ENCODE results near the gene MFRP. TPM values are rescaled to one million over a fixed set of nuclear protein-coding genes. Genes with fewer than 3 reads are reported as not detected.
A peak's percentile ranks its signal among the peaks of the same experiment; 100 is the strongest.

The MFRP gene
- total RNA-seq, 1 experiment from 2014 or later = not detected

DNA sequence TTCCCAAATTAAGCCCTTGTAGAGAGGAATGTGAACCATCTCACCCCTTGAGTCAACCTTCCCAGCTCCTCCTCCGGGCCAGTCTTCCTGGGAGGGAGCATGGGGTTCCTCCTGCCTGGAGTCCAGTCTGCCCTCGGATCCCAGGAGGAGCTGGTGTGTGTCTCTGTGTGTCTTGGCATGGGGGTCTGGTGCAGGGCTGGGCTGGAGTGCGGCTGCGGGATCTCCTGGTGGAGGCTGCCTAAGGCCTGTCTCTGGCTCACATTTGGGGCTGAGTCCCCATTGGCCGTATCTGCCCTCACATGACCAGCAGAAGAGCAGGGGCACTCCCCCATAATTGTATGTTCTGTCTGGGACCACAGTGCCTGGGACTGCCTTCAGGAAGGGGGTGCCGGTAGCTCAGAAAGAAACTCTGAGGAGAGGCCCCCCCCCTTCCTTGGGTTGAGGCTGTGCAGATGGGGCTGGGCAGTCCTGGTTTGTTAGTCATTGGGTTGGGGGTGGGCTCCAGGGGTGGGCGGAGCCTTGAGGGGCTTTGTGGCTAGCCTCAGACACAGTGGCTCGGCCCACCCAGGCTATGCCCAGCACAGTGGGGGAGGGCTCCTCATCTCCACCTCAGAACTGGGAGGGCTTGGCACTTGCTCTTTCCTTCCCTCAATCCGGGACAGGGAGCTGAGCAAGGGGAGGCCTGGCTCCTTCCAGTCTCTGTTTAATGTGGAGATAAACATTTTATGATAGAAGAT, 8.8 kb downstream of the MFRP start:
- TF ChIP-seq, protein P1, sequence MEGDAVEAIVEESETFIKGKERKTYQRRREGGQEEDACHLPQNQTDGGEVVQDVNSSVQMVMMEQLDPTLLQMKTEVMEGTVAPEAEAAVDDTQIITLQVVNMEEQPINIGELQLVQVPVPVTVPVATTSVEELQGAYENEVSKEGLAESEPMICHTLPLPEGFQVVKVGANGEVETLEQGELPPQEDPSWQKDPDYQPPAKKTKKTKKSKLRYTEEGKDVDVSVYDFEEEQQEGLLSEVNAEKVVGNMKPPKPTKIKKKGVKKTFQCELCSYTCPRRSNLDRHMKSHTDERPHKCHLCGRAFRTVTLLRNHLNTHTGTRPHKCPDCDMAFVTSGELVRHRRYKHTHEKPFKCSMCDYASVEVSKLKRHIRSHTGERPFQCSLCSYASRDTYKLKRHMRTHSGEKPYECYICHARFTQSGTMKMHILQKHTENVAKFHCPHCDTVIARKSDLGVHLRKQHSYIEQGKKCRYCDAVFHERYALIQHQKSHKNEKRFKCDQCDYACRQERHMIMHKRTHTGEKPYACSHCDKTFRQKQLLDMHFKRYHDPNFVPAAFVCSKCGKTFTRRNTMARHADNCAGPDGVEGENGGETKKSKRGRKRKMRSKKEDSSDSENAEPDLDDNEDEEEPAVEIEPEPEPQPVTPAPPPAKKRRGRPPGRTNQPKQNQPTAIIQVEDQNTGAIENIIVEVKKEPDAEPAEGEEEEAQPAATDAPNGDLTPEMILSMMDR (IDR thresholded peaks at IDR 0.05; ENCODE audit: unreplicated experiment) = no peak
- intact Hi-C loops (cut with micrococcal nuclease; ENCODE audit: unreplicated experiment) = no loop called here
- Mint-ChIP-seq H3K36me3 (ENCODE audit: insufficient read depth, unreplicated experiment) (peaks cover 40% of the 10 kb centered on the region), H3K27ac (ENCODE audit: unreplicated experiment) (no peak overlapping the region), H3K4me1 (ENCODE audit: low read depth, unreplicated experiment) (peaks cover 8% of the 10 kb centered on the region), H3K4me3 (ENCODE audit: low read depth, unreplicated experiment) (no peak overlapping the region), H3K27me3 (ENCODE audit: unreplicated experiment) (peaks cover 22% of the 10 kb centered on the region), H3K9me3 (ENCODE audit: low read depth, unreplicated experiment) (no peaks in the 10 kb centered on the region)
- BruUV-seq (replicated peaks) = no TSS peak
- no peak for DNase-seq
- CTCF ChIA-PET = interaction anchor here (0.6 to 2.7 kb wide), 16 partner anchors 10 to 238 kb away, joined by 3 to 14 read pairs (median 4); partner anchors contain the start of gene USP2

DNA sequence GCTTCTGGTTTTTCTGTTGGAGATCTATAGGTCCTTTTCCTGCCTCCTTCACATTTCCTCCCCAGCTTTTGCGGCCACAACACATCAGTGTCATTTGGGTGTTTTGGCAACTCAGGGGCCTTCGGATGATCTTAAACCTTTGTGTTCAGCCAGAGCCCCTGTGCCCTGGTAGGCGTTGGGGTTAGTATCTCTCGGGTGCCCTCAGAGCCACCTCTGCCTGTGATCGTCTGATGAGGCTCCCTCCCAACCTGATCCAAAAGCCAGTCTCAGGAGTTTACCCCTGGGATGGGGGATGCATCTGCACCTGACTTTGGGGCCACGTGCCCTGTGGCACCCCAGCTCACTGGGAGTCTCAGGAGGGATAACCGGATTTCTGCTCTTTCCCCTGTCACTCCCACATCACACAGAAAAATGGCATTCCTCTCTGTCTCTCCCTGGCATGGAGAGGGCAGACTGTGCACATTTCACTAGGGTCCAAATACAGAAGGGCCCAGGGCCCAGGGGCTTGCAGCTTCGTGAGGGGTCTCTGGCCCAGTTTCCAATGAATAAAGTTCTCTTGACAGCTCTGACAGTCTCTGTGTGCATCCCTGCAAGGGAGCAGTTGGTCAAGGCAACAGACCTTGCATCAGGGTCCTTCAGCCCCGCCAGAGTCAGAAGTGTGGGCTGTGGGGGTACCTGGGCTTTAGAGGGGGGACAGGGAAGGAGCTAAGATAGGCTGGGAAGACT, 9.6 kb downstream of the MFRP start:
- BruUV-seq (replicated peaks) = no TSS peak

DNA sequence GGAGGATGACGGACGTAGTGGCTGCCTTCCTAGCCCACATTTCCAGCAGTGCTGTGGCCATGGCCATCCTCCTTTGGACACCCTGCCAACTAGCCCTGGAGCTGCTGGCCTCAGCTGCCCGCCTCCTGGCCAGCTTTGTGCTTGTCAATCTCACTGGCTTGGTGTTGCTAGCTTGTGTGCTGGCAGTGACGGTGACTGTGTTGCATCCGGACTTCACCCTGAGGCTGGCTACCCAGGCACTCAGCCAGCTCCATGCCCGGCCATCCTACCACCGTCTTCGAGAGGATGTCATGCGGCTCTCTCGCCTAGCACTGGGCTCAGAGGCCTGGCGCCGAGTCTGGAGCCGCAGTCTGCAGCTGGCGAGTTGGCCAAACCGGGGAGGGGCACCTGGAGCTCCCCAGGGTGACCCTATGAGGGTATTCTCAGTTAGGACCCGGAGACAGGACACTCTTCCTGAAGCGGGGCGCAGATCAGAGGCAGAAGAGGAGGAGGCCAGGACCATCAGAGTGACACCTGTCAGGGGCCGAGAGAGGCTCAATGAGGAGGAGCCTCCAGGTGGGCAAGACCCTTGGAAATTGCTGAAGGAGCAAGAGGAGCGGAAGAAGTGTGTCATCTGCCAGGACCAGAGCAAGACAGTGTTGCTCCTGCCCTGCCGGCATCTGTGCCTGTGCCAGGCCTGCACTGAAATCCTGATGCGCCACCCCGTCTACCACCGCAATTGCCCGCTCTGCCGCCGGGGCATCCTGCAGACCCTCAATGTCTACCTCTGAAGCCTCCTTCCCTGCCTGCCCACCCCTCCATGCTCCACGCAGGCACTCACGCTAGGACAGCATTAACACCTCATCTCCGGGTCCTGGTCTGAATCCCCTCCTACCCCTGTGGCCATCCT, 10.6 kb downstream of the MFRP start:
- CTCF ChIA-PET = no interaction called here
- peaks cover 3% of the 10 kb centered on the region for H3K4me1 Mint-ChIP-seq (ENCODE audit: low read depth, unreplicated experiment)
- H3K9me3 Mint-ChIP-seq (ENCODE audit: low read depth, unreplicated experiment) = no peaks in the 10 kb centered on the region
- H3K27ac Mint-ChIP-seq (ENCODE audit: unreplicated experiment) = peak overlapping the region; percentile 60
- peaks cover 13% of the 10 kb centered on the region for H3K27me3 Mint-ChIP-seq (ENCODE audit: unreplicated experiment)
- BruUV-seq (replicated peaks) = no TSS peak
- DNase-seq = no peak
- TF ChIP-seq, protein P1 (IDR thresholded peaks at IDR 0.05; ENCODE audit: unreplicated experiment) = no peak
- H3K4me3 Mint-ChIP-seq (ENCODE audit: low read depth, unreplicated experiment) = peak overlapping the region; percentile 77
- H3K36me3 Mint-ChIP-seq (ENCODE audit: insufficient read depth, unreplicated experiment) = peaks cover 42% of the 10 kb centered on the region
- intact Hi-C loops (cut with micrococcal nuclease; ENCODE audit: unreplicated experiment) = no loop called here

More for the DNA sequence above, 9.6 kb downstream of the MFRP start:
- DNase-seq = no peak
- Mint-ChIP-seq H3K36me3 (ENCODE audit: insufficient read depth, unreplicated experiment) (peaks cover 42% of the 10 kb centered on the region), H3K4me1 (ENCODE audit: low read depth, unreplicated experiment) (peaks cover 8% of the 10 kb centered on the region), H3K9me3 (ENCODE audit: low read depth, unreplicated experiment) (no peaks in the 10 kb centered on the region), H3K27ac (ENCODE audit: unreplicated experiment) (peak overlapping the region; percentile 60), H3K4me3 (ENCODE audit: low read depth, unreplicated experiment) (no peak overlapping the region), H3K27me3 (ENCODE audit: unreplicated experiment) (peaks cover 17% of the 10 kb centered on the region)
- CTCF ChIA-PET = no interaction called here
- TF ChIP-seq, protein P1 (IDR thresholded peaks at IDR 0.05; ENCODE audit: unreplicated experiment) = no peak
- intact Hi-C loops (cut with micrococcal nuclease; ENCODE audit: unreplicated experiment) = no loop called here

DNA sequence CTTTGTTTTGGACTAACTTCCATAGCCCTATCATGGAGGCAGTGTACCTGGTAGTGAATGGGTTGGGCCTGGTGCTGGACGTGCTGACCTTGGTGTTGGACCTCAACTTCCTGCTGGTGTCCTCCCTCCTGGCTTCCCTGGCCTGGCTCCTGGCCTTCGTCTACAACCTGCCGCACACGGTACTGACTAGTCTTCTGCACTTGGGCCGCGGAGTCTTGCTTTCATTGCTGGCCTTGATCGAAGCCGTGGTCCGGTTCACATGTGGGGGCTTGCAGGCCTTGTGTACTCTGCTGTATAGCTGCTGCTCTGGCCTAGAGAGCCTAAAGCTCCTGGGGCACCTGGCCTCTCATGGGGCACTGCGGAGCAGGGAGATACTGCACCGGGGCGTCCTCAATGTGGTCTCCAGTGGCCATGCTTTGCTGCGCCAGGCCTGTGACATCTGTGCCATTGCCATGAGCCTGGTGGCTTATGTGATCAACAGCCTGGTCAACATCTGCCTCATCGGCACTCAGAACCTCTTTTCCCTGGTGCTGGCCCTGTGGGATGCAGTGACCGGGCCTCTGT, 11.3 kb downstream of the MFRP start:
- Mint-ChIP-seq H3K36me3 (ENCODE audit: insufficient read depth, unreplicated experiment) (peaks cover 42% of the 10 kb centered on the region), H3K27me3 (ENCODE audit: unreplicated experiment) (peaks cover 13% of the 10 kb centered on the region), H3K9me3 (ENCODE audit: low read depth, unreplicated experiment) (no peaks in the 10 kb centered on the region), H3K4me3 (ENCODE audit: low read depth, unreplicated experiment) (peak overlapping the region; percentile 77), H3K4me1 (ENCODE audit: low read depth, unreplicated experiment) (no peaks in the 10 kb centered on the region), H3K27ac (ENCODE audit: unreplicated experiment) (peak overlapping the region; percentile 83)
- TSS peak; percentile 76 for BruUV-seq (replicated peaks)
- TF ChIP-seq, protein P1 (IDR thresholded peaks at IDR 0.05; ENCODE audit: unreplicated experiment) = no peak
- no peak for DNase-seq
- CTCF ChIA-PET = no interaction called here
- intact Hi-C loops (cut with micrococcal nuclease; ENCODE audit: unreplicated experiment) = no loop called here
